T-helper 2 cell treated with Interferon-gamma antibody and Interleukin-4, amounts not matched to agents 100 ng/mL and 5 ng/mL, for 36 hours (primary cell): ENCODE results near the gene BABAM2. TPM values are rescaled to one million over a fixed set of nuclear protein-coding genes. Genes with fewer than 3 reads are reported as not detected.
"Not testable (repeated sequence)": the region's sequence is repeated elsewhere in the genome, so short reads cannot be mapped to it uniquely, and the experiment has no call there.

Experiments used
- intact Hi-C: fragments of 100-400 bp; cut with micrococcal nuclease; formaldehyde crosslinking; loops from one replicate; pipeline ENCODE4 v1.15.1; 2023
- total RNA-seq: library from RNA; stranded (reverse); gene quantifications from 2 replicates; pipeline ENCODE4 v1.2.3, GENCODE V29; 2022

Gene BABAM2
- total RNA-seq, 1 donor from 2014 or later = 40.4 TPM

GRCh38 chr2:27875089-27875881 is 15.2 kb upstream of the BABAM2 start:
- intact Hi-C loops = no loop called here

DNA sequence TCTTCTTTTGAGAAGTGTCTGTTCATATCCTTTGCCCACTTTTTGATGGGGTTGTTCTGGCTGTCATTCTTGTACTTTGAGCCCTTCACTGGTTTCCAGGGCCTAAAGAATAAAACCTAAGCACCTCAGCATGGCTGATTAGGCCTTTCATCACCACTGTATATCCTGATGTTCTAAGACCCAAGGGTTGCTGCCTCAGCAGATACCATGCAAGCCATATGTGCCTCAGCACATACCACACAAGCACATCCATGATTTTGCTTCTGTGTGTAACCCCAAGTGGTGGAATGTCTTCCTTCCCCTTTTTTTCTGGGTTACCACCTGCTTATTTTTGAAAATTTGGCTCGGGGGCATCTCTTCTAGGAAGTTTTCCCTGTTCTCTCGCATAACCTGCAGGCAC is 11.7 kb upstream of the BABAM2 start:
- intact Hi-C loops = no loop called here

GRCh38 chr2:27881815-27882583 is 8.5 kb upstream of the BABAM2 start:
- intact Hi-C loops = not testable (repeated sequence)

GRCh38 chr2:27882584-27882922 is 8.0 kb upstream of the BABAM2 start:
- intact Hi-C loops = not testable (repeated sequence)

DNA sequence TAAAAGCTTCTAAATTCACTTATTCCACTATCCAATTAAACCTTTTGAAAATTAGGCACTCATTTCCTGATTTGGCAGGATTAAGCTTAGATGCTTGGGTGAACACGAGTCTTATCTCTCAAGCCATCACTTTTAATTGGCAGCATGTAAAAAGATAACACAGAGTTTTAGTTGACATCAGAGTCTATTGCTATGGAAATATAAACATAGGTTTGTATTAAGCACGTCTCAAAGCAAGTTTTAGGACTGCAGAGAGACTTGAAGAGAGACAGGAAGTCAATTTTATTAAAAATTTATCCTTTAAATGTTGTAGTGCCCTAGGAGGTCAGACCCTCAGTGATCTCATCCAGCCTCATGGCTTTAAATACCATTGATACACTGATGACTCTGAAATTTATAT is 5.9 kb upstream of the BABAM2 start:
- intact Hi-C loops = no loop called here

DNA sequence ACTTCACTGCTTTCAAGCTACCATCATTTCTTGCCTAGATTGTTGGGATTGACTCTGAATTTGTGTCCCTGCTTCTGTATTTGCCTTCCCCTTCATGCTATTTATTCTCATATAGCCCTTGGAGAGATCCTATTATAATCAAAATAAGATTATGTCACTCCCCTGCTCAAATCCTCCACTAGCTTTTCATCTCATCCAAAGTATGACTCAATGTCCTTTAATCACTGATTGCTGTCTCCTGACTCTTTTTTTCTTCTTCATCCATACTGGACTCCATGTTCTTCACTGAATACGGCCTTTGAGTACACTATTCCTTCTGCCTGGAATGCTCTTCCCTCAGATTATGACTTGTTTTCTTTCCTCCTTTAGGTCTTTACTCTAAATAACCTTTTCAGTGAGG is 5.3 kb upstream of the BABAM2 start:
- intact Hi-C loops = no loop called here

- intact Hi-C loops = no loop called here
Observed at GRCh38 chr2:27885661-27886060, 4.9 kb upstream of the BABAM2 start.

DNA sequence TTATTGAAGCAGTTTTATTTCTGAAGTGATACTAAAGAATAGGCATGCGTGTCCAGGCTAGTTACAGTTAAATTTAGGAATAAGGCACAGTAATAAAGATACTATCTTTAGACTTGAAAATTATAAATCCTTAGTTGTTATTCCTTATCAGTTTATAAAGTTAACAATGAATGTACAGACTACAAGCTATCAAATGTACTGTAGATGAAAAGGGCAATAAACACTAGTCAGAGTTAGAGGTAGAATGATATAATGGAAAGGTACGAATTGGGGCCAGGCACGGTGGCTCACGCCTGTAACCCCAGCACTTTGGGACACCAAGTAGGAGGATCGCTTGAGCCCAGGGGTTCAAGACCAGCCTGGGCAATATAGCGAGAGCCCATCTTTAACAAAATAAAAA is 4.2 kb upstream of the BABAM2 start:
- intact Hi-C loops = no loop called here

DNA sequence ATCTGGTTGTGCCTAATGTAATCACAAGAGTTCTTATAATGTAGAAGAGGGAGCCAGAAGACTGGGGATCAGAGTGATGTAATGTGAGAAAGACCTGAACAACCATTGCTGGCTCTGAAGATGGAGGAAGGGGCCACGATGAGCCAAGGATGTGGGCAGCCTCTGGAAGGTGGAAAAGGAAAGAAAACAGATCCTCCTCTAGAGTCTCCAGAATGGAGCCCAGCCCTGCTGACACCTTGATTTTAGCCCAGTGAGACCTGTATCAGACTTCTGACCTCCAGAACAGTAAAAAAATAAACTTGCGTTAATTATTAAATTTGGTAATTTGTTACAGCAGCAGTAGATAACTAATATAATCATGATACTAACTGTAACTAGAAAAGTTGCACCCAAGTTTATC is 3.4 kb upstream of the BABAM2 start:
- intact Hi-C loops = no loop called here

- intact Hi-C loops = no loop called here
Observed at GRCh38 chr2:27887830-27888229, 2.7 kb upstream of the BABAM2 start.

DNA sequence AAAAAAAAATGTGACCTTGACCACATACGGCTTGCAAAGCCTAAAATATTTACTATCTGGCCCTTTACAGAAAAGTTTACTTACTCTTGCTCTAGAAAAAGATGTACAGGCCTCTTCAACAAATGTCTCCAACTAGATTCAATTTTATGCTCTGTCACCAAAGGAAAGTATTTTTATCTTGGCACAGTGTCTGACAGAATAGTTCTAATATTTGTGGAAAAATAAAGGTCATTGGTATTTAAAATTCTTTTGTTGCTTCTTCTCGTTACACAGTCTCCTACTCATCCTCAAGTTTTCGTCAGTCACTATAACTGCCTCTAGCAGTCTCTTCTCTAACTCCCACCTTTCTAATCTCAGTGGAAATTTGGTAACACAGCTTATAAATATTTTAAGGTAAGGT is 1.7 kb upstream of the BABAM2 start:
- intact Hi-C loops = no loop called here

DNA sequence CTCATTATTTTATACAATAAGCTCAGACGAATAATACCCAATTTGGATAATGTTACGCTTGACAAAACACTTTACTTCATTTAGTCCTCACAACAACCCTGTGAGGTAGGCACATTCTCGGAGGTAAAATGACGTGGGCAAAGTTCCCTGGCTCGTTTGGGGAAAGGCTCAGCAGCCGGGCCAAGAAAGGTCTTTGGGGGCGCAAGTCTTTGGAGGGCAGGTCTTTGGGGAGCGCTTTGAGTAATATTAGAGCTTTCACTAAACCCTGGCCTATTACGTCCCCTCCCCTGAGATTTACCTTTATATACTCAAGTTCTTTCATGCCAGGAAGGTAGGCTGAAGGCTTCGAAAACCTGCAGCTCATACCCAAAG is 769 bp upstream of the BABAM2 start:
- intact Hi-C loops = loop anchor here (1.0 to 10.0 kb wide), 7 partner anchors 77 to 1228 kb away; partner anchors contain the start of genes CLIP4, FOSL2, MRPL33 and PPP1CB

GRCh38 chr2:27890924-27891672 is 569 bp downstream of the BABAM2 start:
- intact Hi-C loops = loop anchor here (1.0 to 10.0 kb wide), 7 partner anchors 76 to 1226 kb away; partner anchors contain the start of genes CLIP4, FOSL2, MRPL33 and PPP1CB

- intact Hi-C loops = loop anchor here (2.0 to 10.0 kb wide), 5 partner anchors 75 to 1226 kb away; partner anchors contain the start of genes CLIP4 and PPP1CB
Observed at GRCh38 chr2:27891673-27892105, 1.2 kb downstream of the BABAM2 start.

- intact Hi-C loops = loop anchor here (5.0 to 10.0 kb wide), 2 partner anchors 362 to 1224 kb away; partner anchors contain the start of gene CLIP4
Observed at GRCh38 chr2:27893006-27893405, 2.5 kb downstream of the BABAM2 start.

- intact Hi-C loops = loop anchor here (10.0 kb wide), 1 partner anchor 357 kb away; no protein-coding TSS in a partner anchor
Observed at GRCh38 chr2:27897717-27898116, 7.2 kb downstream of the BABAM2 start.

DNA sequence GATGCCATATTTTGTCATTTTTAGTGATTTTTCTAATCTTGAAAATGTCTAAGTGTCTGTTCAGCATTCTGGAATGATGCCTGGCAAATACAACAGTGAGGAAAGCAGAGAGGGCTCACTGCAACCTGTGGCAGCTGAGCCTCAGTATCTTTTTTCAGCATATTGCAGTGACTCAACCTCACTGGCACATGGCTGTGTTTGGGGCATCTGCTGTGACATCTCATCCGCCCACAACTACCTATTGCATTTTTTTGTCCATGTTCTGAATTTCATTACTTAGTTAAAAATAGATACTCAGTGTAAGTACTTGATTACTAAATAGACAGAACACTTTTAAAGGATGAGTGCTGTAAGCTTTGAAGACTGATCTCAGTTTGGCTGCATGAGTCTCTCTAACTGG is 10.7 kb downstream of the BABAM2 start:
- intact Hi-C loops = no loop called here

DNA sequence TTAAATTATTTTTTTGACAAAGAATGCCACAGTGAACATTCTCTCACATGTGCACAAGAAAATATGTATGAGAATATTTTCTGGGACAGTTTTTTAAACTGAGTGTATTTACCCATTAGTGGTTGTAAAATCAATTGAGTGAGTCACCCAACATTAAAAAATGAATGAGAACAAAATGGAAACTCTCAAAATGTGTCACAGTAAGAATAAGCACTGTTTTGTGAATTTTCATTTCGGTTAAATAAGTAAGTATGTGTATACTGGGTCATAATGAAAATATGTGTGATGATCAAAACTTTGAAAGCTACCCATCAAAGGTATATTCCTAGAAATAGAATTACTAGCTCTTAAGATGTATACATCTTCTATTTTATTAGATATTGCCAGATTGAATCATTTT is 11.6 kb downstream of the BABAM2 start:
- intact Hi-C loops = no loop called here

- intact Hi-C loops = no loop called here
Observed at GRCh38 chr2:27903018-27903417, 12.5 kb downstream of the BABAM2 start.

DNA sequence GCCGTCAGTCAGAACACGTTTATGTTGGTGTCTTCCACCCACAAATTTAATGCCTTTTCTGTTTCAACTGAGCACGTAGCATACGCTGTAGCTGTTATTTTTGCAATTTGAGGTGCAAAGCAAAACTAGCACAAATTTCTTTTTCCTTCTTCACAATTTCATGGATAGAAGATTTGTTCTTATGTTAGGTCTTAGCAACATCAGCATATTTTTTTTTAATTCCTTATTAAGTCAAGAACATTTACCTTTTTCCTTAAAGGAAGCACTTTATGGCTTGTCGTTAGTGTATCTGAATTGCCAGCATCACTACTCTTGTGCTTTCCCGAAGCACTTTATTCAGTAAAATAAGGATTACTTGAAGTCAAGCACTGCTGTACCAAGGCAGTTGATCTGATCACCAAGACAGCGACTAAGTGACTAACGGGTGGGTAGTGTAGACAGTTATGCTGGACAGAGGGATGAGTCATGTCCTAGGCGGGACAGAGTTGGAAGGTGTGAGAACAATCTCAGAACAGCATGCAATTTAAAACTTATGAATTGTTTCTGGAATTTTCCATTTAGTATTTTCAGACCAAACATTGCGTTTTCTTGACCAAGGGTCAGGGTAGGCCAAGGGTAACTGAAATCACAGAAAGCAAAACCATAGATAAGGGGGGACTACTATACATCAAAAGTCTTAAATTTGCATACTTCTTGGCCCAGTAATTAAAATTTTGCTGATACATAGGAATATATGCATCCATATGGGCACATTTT is 13.3 kb downstream of the BABAM2 start:
- intact Hi-C loops = no loop called here

DNA sequence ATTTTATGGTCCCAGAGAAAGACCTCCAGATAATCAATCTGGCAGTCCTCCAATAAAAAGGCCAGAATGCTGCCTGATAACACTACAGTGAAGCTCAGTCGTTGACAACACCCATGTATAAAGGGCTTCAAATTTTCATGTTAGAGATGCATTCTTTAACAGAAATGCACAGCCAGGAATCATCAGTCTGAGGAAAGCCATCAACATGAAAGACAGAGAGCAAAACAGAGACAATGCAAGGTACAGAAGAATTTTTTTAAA is 13.8 kb downstream of the BABAM2 start:
- intact Hi-C loops = no loop called here
